ENCODE measurements around the gene SEMA6B. TPM values are rescaled to one million over a fixed set of nuclear protein-coding genes. Genes with fewer than 3 reads are reported as not detected.

The SEMA6B gene
- polyA plus RNA-seq, 1 of the 3 experiments (the other 2 are of a cell fraction) = 3.7 TPM

DNA sequence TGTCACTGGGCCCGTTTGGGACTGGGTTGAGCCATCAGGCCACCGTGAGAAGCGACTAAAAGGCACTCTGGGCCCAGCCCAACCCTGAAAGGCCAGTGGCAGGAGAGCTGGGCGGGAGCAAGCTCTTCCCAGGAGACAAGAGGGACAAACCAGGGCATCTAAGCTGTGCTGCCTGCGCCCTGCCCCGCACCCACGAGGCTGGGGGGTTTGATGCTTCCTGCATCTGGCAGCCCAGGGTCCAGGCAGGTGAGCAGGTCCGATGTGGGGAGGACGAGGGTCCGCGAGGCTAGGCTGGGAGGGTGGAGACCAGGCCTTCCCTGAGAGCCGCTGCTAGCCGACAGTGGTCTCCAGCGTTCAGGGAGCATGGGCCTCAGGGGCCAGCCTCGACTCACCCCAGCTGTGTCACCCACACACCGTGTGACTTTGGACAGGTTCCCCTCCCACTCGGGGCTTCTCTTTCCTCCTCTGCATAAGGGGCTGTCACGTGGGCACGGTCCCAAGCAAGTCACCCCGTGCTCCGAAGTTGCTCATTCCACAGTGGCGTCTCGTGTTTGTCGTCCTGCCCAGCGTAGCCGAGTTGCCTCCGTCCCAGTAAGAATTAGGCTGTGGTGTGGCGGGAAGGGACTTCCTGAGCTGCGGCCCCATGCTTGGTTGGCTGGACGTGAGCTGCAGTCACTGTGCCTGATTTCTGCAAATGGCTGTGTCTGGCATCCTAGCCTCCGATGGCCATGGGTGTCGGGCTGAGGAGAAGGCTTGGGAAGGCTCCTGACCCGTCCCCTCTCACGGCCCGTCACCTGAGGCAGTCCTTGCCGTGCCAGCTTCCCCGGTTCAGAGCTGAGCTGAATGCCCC is 57.0 kb downstream of the SEMA6B start:
- Histone ChIP-seq H3K27ac (ENCODE audit: low read depth in 2 of 2, low read length in 1 of 2) (no peak overlapping the region), H3K4me3 (ENCODE audit: low read depth in 2 of 2, low read length in 1 of 2) (no peak overlapping the region), H3K36me3 (replicated peaks in 1 of 2; ENCODE audit: control insufficient read depth in 1 of 2, insufficient read depth in 2 of 2, low read length in 1 of 2) (peaks cover 0 to 52% of the 10 kb centered on the region in 2 experiments), H4K20me1 (ENCODE audit: insufficient read depth) (no peaks in the 10 kb centered on the region), H3K4me2 (no peak overlapping the region), H3K9me3 (no peaks in the 10 kb centered on the region), H3K79me2 (ENCODE audit: insufficient read depth) (no peaks in the 10 kb centered on the region), H3K9ac (no peak overlapping the region), H3K9me2 (no peaks in the 10 kb centered on the region), H3K4me1 (ENCODE audit: control insufficient read depth in 1 of 2, insufficient read depth in 2 of 2, low read depth in 1 of 2, low read length in 1 of 2) (0 out of 4 replicates have a peak, but pooled peaks cover 0 to 7% of the 10 kb centered on the region in 2 experiments), H2AFZ (ENCODE audit: low read depth) (no peak overlapping the region), H3K27me3 (ENCODE audit: insufficient read depth) (no peaks in the 10 kb centered on the region), H3F3A (replicated peaks; ENCODE audit: insufficient read depth) (peaks cover 3% of the 10 kb centered on the region)
- CTCF ChIA-PET = interaction anchor here (0.6 to 4.1 kb wide), 2 partner anchors 19 to 22 kb away, joined by 3 to 24 read pairs; no protein-coding TSS in a partner anchor
- no peak for DNase-seq
- WGBS (ENCODE audit: low lambda C conversion rate) = 88% methylated on average over 8 of the region's 37 CpGs
- no peak for TF ChIP-seq MEF2A (IDR thresholded peaks at IDR 0.05; ENCODE audit: borderline replicate concordance, low read depth)
- TF ChIP-seq GABPA (IDR thresholded peaks at IDR 0.05; ENCODE audit: low read depth) = no peak
- no peak for TF ChIP-seq FOSL2 (IDR thresholded peaks at IDR 0.05; ENCODE audit: borderline replicate concordance, low read depth)
- no peak for TF ChIP-seq RFX5 (IDR thresholded peaks at IDR 0.05; ENCODE audit: low read length)
- no peak for TF ChIP-seq TCF12 (IDR thresholded peaks at IDR 0.05)
- TF ChIP-seq RXRA (IDR thresholded peaks at IDR 0.05; ENCODE audit: borderline replicate concordance, low read depth) = no peak
- TF ChIP-seq NRF1 (IDR thresholded peaks at IDR 0.05; ENCODE audit: low read depth, low read length) = no peak
- TF ChIP-seq, protein P1, sequence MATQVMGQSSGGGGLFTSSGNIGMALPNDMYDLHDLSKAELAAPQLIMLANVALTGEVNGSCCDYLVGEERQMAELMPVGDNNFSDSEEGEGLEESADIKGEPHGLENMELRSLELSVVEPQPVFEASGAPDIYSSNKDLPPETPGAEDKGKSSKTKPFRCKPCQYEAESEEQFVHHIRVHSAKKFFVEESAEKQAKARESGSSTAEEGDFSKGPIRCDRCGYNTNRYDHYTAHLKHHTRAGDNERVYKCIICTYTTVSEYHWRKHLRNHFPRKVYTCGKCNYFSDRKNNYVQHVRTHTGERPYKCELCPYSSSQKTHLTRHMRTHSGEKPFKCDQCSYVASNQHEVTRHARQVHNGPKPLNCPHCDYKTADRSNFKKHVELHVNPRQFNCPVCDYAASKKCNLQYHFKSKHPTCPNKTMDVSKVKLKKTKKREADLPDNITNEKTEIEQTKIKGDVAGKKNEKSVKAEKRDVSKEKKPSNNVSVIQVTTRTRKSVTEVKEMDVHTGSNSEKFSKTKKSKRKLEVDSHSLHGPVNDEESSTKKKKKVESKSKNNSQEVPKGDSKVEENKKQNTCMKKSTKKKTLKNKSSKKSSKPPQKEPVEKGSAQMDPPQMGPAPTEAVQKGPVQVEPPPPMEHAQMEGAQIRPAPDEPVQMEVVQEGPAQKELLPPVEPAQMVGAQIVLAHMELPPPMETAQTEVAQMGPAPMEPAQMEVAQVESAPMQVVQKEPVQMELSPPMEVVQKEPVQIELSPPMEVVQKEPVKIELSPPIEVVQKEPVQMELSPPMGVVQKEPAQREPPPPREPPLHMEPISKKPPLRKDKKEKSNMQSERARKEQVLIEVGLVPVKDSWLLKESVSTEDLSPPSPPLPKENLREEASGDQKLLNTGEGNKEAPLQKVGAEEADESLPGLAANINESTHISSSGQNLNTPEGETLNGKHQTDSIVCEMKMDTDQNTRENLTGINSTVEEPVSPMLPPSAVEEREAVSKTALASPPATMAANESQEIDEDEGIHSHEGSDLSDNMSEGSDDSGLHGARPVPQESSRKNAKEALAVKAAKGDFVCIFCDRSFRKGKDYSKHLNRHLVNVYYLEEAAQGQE (IDR thresholded peaks at IDR 0.05; ENCODE audit: low read depth, low read length) = no peak
- no peak for TF ChIP-seq RCOR1 (IDR thresholded peaks at IDR 0.05; ENCODE audit: low read length)
- POLR2A ChIA-PET = interaction anchor here (1.2 kb wide), 1 partner anchor 28 kb away, joined by 4 read pairs; no protein-coding TSS in a partner anchor

- Histone ChIP-seq H4K20me1 (ENCODE audit: insufficient read depth) (no peaks in the 10 kb centered on the region), H3K27ac (ENCODE audit: low read depth in 2 of 2, low read length in 1 of 2) (no peak overlapping the region), H2AFZ (ENCODE audit: low read depth) (no peak overlapping the region), H3K27me3 (ENCODE audit: insufficient read depth) (no peaks in the 10 kb centered on the region), H3K36me3 (replicated peaks in 1 of 2; ENCODE audit: control insufficient read depth in 1 of 2, insufficient read depth in 2 of 2, low read length in 1 of 2) (peaks cover 4 to 54% of the 10 kb centered on the region in 2 experiments), H3K9me2 (no peaks in the 10 kb centered on the region), H3F3A (replicated peaks; ENCODE audit: insufficient read depth) (peaks cover 3% of the 10 kb centered on the region), H3K79me2 (ENCODE audit: insufficient read depth) (no peaks in the 10 kb centered on the region), H3K4me2 (no peak overlapping the region), H3K9me3 (no peaks in the 10 kb centered on the region), H3K4me1 (ENCODE audit: control insufficient read depth in 1 of 2, insufficient read depth in 2 of 2, low read depth in 1 of 2, low read length in 1 of 2) (0 out of 4 replicates have a peak, but pooled peaks cover 0 to 5% of the 10 kb centered on the region in 2 experiments), H3K9ac (no peak overlapping the region), H3K4me3 (ENCODE audit: low read depth in 2 of 2, low read length in 1 of 2) (no peak overlapping the region)
- no peak for DNase-seq
- TF ChIP-seq PBX3 (IDR thresholded peaks at IDR 0.05) = no peak
- TF ChIP-seq, protein P2, sequence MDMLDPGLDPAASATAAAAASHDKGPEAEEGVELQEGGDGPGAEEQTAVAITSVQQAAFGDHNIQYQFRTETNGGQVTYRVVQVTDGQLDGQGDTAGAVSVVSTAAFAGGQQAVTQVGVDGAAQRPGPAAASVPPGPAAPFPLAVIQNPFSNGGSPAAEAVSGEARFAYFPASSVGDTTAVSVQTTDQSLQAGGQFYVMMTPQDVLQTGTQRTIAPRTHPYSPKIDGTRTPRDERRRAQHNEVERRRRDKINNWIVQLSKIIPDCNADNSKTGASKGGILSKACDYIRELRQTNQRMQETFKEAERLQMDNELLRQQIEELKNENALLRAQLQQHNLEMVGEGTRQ (IDR thresholded peaks at IDR 0.05; ENCODE audit: borderline replicate concordance, low read depth, low read length) = no peak
- no peak for TF ChIP-seq RCOR1 (IDR thresholded peaks at IDR 0.05; ENCODE audit: low read length)
- ChIA-PET POLR2A (no interaction called here), CTCF (interaction anchor here (4.1 kb wide), 1 partner anchor 22 kb away, joined by 24 read pairs; no protein-coding TSS in a partner anchor)
- WGBS (ENCODE audit: low lambda C conversion rate) = 92% methylated on average over 14 of the region's 25 CpGs
Observed at GRCh38 chr19:4501691-4502090, 57.8 kb downstream of the SEMA6B start.
